WI38 (cell line): ENCODE measurements around the gene KCNJ10.

Experiments
- H3K4me3 ChIP-seq: 2 replicates; pipeline ENCODE4 v1.5.1; 2011; ENCODE audit warnings: low read depth, mild to moderate bottlenecking, control low read depth, low read length
- CTCF ChIP-seq: IDR thresholded peaks from 2 replicates; pipeline ENCODE4 v1.5.1; 2012; ENCODE audit warnings: low read depth, mild to moderate bottlenecking, control low read depth, low read length

Gene KCNJ10

GRCh38 chr1:159987186-159987585, 82.8 kb downstream of the KCNJ10 start:
- H3K4me3 ChIP-seq, result no peak overlapping the region
- no peak for TF ChIP-seq CTCF

GRCh38 chr1:159986531-159986930, 83.4 kb downstream of the KCNJ10 start:
- TF ChIP-seq CTCF, result no peak
- no peak overlapping the region for H3K4me3 ChIP-seq

DNA sequence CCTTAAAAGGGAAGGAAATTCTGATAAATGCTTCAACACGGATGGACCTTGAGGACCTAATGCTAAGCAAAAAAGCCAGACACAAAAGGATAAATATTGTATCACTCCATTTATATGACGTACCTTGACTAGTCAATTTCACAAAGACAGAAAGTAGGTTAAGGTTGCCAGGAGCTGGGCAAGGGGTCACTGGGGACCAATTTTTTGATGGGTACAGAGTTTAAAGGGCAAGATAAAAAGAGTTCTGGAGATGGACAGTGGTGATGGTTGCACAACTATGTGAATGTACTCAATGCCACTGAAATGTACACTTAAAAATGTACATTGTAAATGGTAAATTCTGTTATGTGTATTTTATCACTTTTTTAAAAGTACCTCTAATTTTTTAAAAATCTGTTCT, 83.9 kb downstream of the KCNJ10 start:
- no peak overlapping the region for H3K4me3 ChIP-seq
- no peak for TF ChIP-seq CTCF

DNA sequence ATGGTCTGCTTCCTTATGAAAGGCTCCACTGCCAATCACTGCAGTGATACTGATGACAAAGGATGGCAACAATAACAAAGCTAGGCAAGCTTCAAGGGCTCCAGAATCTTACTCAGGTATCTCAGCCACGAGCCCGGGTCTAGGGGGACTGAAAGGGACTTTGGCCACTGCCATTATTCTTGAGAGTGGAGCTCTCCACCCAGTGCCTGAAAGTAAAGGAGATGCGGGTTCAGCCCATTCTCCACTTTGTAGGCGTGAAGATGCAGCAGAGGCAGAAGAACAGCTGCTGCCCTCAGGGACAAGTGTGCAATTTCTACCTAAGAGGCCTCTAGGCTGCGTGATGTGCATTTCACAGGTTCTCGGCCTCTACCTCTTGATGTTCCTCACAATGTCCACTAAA, 84.5 kb downstream of the KCNJ10 start:
- TF ChIP-seq CTCF, result no peak
- H3K4me3 ChIP-seq, result no peak overlapping the region

GRCh38 chr1:159983681-159984080, 86.3 kb downstream of the KCNJ10 start:
- H3K4me3 ChIP-seq, result no peak overlapping the region
- TF ChIP-seq CTCF, result no peak

DNA sequence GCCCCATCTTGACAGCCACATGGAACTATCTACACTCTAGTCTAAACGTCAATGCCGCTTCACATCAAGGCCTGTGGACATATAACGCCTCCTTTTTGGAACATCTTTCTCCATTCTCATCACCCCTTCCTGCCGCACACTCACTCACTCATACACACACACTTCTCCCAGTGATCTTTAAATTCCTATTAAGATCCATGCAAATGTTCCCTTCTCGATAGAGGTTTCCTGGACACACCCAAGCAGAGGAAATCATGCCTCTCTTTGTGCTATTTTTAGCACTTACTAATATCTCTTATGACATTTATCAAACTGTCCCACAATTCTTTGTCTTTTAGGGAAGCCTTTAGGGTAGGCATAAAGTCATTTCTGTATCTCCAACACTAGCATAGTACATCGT, 87.7 kb downstream of the KCNJ10 start:
- no peak for TF ChIP-seq CTCF
- H3K4me3 ChIP-seq, result no peak overlapping the region

DNA sequence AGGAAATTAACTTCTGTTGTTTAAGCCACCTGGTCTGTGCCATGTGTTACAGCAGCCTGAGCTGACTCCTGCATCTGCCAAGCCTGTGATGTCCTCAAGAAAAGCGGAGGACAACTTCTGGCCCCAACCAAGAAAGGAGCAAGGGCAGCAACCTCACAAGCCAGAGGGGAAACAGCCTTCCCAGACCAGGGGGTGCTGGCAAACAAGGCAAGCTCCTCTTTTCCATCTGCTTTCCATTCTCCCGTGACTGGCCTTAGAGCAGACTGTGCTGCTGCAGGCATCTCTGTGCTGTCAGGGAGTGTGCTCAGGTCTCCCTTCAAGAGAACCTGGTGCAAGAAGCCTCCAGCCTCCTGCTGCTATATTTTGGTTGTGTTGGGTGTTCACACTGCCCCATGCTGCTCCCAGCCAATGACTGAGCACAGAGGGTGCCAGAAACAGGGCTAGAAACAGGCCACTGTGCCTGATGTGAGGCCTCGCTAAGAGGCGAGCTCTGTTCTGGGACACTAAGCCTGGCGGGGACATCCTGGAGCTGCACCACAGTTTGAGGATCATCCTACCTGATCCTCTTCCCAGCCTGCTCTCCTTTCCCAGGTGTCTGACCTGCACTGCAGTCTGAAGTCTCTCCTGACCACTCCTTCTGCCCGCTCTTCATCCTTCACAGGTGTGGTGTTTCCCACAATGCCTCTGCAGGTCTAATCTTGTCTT, 88.5 kb downstream of the KCNJ10 start:
- H3K4me3 ChIP-seq, result no peak overlapping the region
- no peak for TF ChIP-seq CTCF
